NB4 (cell line): ENCODE measurements around the gene TMEM259.

Experiments
- CTCF ChIP-seq: IDR thresholded peaks from one replicate; pipeline ENCODE4 v1.5.1; 2012; ENCODE audit warnings: low read depth, low read length
- MAX ChIP-seq: IDR thresholded peaks from 2 replicates; pipeline ENCODE4 v1.6.1; 2011; ENCODE audit warnings: low read depth, low read length
- POLR2A ChIP-seq: IDR thresholded peaks from 2 replicates; pipeline ENCODE4 v1.6.1; 2011; ENCODE audit warnings: mild to moderate bottlenecking; ENCODE audit not compliant: insufficient read length; ENCODE audit errors: extremely low read depth

GRCh38 chr19:1020868-1021425, at the start of gene TMEM259:
- no peak for TF ChIP-seq CTCF
- TF ChIP-seq POLR2A = no peak
- TF ChIP-seq MAX = peak; percentile 44; the same call in 1 of the 2 replicates
